Glutamatergic neuron (in vitro differentiated cells): ENCODE measurements around the gene GSTO2. TPM values are rescaled to one million over a fixed set of nuclear protein-coding genes. Genes with fewer than 3 reads are reported as not detected.

ENCODE experiments used
- DNase-seq: peaks from one replicate; pipeline ENCODE4 v3.0.0; 2022
- H3K27ac Mint-ChIP-seq: one replicate; pipeline ENCODE4 v1.8.0; 2020; ENCODE audit warnings: mild to moderate bottlenecking, mixed read lengths, inconsistent platforms; ENCODE audit not compliant: unreplicated experiment
- H3K27me3 Mint-ChIP-seq: one replicate; pipeline ENCODE4 v1.8.0; 2020; ENCODE audit warnings: mild to moderate bottlenecking, moderate library complexity, mixed read lengths, inconsistent platforms; ENCODE audit not compliant: unreplicated experiment
- H3K36me3 Mint-ChIP-seq: one replicate; pipeline ENCODE4 v1.8.0; 2020; ENCODE audit warnings: mild to moderate bottlenecking, mixed read lengths, inconsistent platforms; ENCODE audit not compliant: unreplicated experiment
- H3K4me1 Mint-ChIP-seq: one replicate; pipeline ENCODE4 v1.8.0; 2020; ENCODE audit warnings: mild to moderate bottlenecking, low read depth, mixed read lengths, inconsistent platforms; ENCODE audit not compliant: unreplicated experiment
- H3K4me3 Mint-ChIP-seq: one replicate; pipeline ENCODE4 v1.8.0; 2020; ENCODE audit warnings: mild to moderate bottlenecking, mixed read lengths, inconsistent platforms; ENCODE audit not compliant: unreplicated experiment
- H3K9me3 Mint-ChIP-seq: one replicate; pipeline ENCODE4 v1.8.0; 2020; ENCODE audit warnings: mild to moderate bottlenecking, moderate library complexity, mixed read lengths, inconsistent platforms; ENCODE audit not compliant: unreplicated experiment
- total RNA-seq: library from RNA; stranded (reverse); fragmentation: NEBNext Ultra II Directional; extraction: Animal tissue kit (Norgen Biotek cat#: 25700); gene quantifications from one replicate; pipeline ENCODE4 v1.2.1, GENCODE V29; 2021; ENCODE audit not compliant: unreplicated experiment
- TF ChIP-seq, protein P1 (sequence below): fragments of 200-600 bp; sonication (generic); IDR thresholded peaks from one replicate; pipeline ENCODE4 v1.5.0; 2021; ENCODE audit not compliant: partially characterized antibody, unreplicated experiment

Gene GSTO2
- total RNA-seq, 1 donor from 2014 or later, result 2.0 TPM

DNA sequence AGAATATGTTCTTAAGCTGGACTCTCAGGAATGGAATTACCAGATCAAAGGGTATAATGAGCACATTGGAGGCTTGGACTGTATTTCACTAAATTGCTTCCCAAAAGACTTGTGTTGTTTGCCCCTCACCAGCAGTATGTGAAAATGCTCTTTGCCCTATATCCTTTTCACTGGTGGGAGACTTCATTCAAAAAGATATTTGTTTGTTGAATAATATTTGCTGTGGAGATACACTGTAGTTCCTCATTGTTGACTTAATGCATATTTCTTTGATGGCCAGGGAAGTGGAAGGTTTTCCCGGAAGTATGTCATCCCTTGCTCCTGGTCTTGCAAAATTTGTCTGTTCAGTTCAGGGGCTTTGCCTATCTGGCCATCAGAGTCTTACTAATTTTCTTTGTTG lies 19.4 kb downstream of the GSTO2 start:
- H3K36me3 Mint-ChIP-seq, result no peaks in the 10 kb centered on the region
- H3K27me3 Mint-ChIP-seq, result peaks cover 2% of the 10 kb centered on the region
- TF ChIP-seq, protein P1, sequence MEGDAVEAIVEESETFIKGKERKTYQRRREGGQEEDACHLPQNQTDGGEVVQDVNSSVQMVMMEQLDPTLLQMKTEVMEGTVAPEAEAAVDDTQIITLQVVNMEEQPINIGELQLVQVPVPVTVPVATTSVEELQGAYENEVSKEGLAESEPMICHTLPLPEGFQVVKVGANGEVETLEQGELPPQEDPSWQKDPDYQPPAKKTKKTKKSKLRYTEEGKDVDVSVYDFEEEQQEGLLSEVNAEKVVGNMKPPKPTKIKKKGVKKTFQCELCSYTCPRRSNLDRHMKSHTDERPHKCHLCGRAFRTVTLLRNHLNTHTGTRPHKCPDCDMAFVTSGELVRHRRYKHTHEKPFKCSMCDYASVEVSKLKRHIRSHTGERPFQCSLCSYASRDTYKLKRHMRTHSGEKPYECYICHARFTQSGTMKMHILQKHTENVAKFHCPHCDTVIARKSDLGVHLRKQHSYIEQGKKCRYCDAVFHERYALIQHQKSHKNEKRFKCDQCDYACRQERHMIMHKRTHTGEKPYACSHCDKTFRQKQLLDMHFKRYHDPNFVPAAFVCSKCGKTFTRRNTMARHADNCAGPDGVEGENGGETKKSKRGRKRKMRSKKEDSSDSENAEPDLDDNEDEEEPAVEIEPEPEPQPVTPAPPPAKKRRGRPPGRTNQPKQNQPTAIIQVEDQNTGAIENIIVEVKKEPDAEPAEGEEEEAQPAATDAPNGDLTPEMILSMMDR, result no peak
- no peaks in the 10 kb centered on the region for H3K4me1 Mint-ChIP-seq
- no peak overlapping the region for H3K27ac Mint-ChIP-seq
- no peak for DNase-seq
- H3K9me3 Mint-ChIP-seq, result no peaks in the 10 kb centered on the region
- H3K4me3 Mint-ChIP-seq, result no peak overlapping the region

DNA sequence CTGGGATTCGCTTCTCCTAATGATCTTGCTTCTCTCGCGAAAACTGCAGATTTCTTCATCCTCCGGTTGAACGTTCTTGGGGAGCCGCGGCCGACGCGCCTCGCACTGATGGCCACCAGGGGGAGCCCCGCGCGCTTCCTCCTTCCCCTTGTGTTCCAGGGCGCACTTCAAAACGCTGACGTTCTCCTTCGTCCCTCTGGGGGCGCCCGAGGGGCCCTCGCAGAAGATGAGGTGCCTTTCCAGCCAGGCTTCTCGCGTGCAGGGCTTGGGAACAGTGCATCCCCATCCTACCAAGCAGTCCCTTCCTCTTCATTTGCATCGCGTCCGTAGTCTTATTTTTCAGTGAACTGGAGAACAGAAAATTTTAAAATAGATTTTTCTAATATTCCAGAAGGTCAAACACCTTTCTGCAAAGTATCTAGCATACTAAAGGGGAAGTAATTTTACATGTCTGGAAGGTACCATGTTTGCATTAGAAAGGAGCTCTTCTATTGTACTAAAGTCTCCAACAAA lies 22.5 kb downstream of the GSTO2 start:
- H3K4me1 Mint-ChIP-seq, result no peaks in the 10 kb centered on the region
- H3K36me3 Mint-ChIP-seq, result no peaks in the 10 kb centered on the region
- H3K9me3 Mint-ChIP-seq, result no peaks in the 10 kb centered on the region
- peak; percentile 91 for DNase-seq
- H3K27me3 Mint-ChIP-seq, result peaks cover 2% of the 10 kb centered on the region
- no peak overlapping the region for H3K27ac Mint-ChIP-seq
- no peak overlapping the region for H3K4me3 Mint-ChIP-seq
- TF ChIP-seq, protein P1, result peak; percentile 99

DNA sequence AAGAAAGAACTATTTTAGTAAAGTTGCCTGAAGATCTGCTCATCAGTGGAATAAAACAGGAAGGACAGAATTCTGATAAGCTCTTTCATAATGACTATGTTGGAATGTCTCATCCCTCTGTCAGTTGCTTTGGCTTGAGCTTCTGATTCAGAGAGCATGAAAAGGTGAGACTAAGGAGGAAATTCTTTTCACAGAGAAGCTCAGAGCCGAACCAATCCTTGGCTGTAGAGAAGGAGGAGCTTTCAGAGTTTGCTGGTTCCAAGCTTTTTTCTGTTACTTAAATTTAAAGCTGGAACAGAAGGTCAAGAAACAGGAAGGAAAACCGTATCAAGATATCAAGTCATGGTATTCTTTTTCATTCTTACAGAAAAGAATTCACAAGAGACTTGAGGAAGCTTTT lies 24.0 kb downstream of the GSTO2 start:
- no peaks in the 10 kb centered on the region for H3K9me3 Mint-ChIP-seq
- H3K4me1 Mint-ChIP-seq, result peaks cover 8% of the 10 kb centered on the region
- H3K36me3 Mint-ChIP-seq, result no peaks in the 10 kb centered on the region
- H3K4me3 Mint-ChIP-seq, result no peak overlapping the region
- H3K27me3 Mint-ChIP-seq, result peaks cover 2% of the 10 kb centered on the region
- TF ChIP-seq, protein P1, result no peak
- no peak for DNase-seq
- H3K27ac Mint-ChIP-seq, result no peak overlapping the region

DNA sequence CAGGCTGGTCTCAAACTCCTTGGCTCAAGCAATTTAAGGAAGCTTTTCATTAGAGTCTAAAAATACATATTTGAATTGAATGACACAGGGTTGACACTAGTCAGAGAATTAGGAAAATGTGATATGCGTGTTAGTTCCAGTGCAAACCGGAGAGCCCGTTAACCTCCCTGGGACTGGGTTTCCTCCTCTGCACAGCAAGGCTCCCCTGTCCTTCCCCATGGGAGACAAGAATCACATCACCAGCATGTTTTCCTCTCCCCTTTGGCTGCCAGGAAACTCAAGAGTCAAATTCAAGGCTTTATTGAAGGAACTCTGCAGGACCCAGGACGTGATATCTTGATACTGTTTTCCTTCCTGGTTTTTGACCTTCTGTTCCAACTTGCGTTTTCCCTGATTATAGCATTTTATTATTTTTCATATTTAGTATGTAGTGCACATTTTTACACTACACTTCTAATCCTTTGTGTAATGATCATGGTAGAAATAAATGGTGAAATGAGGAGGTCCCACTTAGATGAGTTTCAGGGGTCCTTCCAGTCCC lies 24.9 kb downstream of the GSTO2 start:
- TF ChIP-seq, protein P1, result no peak
- DNase-seq, result no peak
- no peaks in the 10 kb centered on the region for H3K36me3 Mint-ChIP-seq
- H3K4me3 Mint-ChIP-seq, result no peak overlapping the region
- H3K27ac Mint-ChIP-seq, result no peak overlapping the region
- peaks cover 9% of the 10 kb centered on the region for H3K4me1 Mint-ChIP-seq
- H3K27me3 Mint-ChIP-seq, result peaks cover 2% of the 10 kb centered on the region
- no peaks in the 10 kb centered on the region for H3K9me3 Mint-ChIP-seq

DNA sequence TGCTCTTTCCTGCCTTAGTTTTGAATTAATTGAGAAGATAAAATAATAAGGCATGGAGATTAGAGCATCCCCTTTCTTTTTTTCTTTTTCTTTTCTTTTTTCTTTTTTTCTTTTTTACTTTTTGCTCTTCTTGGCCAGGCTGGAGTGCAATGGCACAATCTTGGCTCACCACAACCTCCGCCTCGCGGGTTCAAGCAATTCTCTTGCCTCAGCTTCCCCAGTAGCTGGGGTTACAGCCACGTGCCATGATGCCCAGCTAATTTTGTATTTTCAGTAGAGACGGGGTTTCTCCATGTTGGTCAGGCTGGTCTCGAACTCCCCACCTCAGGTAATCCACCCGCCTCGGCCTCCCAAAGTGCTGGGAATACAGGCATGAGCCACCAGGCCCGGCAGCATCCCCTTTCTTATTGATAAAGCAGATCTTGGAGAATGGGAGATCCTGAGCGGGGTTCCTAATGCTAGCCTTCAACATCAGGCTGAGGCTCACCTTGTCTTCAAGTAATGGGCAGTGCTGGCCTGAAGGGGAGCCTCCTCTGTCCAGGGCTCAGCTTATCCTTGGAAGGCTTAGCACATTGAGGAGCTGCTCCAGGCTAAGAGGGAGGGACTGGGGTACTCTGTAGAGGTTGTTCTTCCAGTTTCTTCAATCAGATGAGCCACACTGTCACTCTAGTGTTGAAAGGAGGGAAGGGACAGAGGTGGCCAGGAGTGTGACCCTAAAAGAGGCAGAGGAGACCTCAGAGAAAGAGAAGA lies 27.9 kb downstream of the GSTO2 start:
- Mint-ChIP-seq H3K36me3 (no peaks in the 10 kb centered on the region), H3K4me1 (peaks cover 37% of the 10 kb centered on the region), H3K9me3 (peaks cover 8% of the 10 kb centered on the region), H3K27me3 (peaks cover 6% of the 10 kb centered on the region), H3K4me3 (no peak overlapping the region), H3K27ac (no peak overlapping the region)
- TF ChIP-seq, protein P1, result no peak
- no peak for DNase-seq
